Gastrocnemius medialis (tissue), 4 donors: ENCODE measurements around the gene MAOA. TPM values are rescaled to one million over a fixed set of nuclear protein-coding genes. Genes with fewer than 3 reads are reported as not detected.

Experiments used
- ATAC-seq, 2 donors: fragments of 150-250 bp; one replicate each; pipeline ENCODE4 v1.9.1; 2016
- DNase-seq, 2 donors: peaks; one replicate each; pipeline ENCODE4 v3.0.0-alpha.2; 2019
- H3K27ac ChIP-seq, 4 donors: fragments of 200-600 bp; sonication (generic); 1 replicate in 1 of 4; 2 replicates in 3 of 4; pipeline ENCODE4 v1.5.1; 2016 to 2018; ENCODE audit warnings: mild to moderate bottlenecking in 2 of 4, moderate library complexity in 1 of 4
- H3K27me3 ChIP-seq, 3 donors: fragments of 200-600 bp; sonication (generic) in 2 of 3; 1 replicate in 1 of 3; 2 replicates in 2 of 3; pipeline versions ENCODE4 v1.5.1 to v1.6.0; 2016 to 2019; ENCODE audit warnings: mild to moderate bottlenecking in 1 of 3, moderate library complexity in 1 of 3
- H3K36me3 ChIP-seq, 2 donors: fragments of 200-600 bp; sonication (generic) in 1 of 2; one replicate each; pipeline ENCODE4 v1.5.1; 2017 to 2018
- H3K4me1 ChIP-seq, 2 donors: fragments of 200-600 bp; sonication (generic) in 1 of 2; one replicate each; pipeline ENCODE4 v1.5.1; 2016 to 2017; ENCODE audit warnings: mild to moderate bottlenecking in 2 of 2
- H3K4me3 ChIP-seq, 4 donors: fragments of 200-600 bp; sonication (generic) in 3 of 4; 1 replicate in 1 of 4; 2 replicates in 3 of 4; pipeline ENCODE4 v1.5.1; 2016 to 2019; ENCODE audit warnings: mild to moderate bottlenecking in 2 of 4
- H3K9me3 ChIP-seq, 3 donors: fragments of 200-600 bp; sonication (generic) in 2 of 3; 1 replicate in 1 of 3; 2 replicates in 2 of 3; pipeline ENCODE4 v1.5.1; 2016 to 2019
- CTCF ChIP-seq, 5 experiments: fragments of 450-650 bp in 3 of 5; fragments of 200-600 bp in 2 of 5; sonication (generic) in 2 of 5; IDR thresholded peaks in 4 of 5; conservative IDR thresholded peaks in 1 of 5; 1 replicate in 4 of 5; 2 replicates in 1 of 5; pipeline ENCODE4 v1.5.1; 2016 to 2019; ENCODE audit warnings: antibody characterized with exemption in 5 of 5, mild to moderate bottlenecking in 3 of 5, moderate library complexity in 3 of 5
- POLR2A ChIP-seq, 2 donors: fragments of 450-650 bp; IDR thresholded peaks; one replicate each; pipeline ENCODE4 v1.6.1; 2017; ENCODE audit warnings: antibody characterized with exemption in 2 of 2, mild to moderate bottlenecking in 2 of 2, moderate library complexity in 2 of 2
- in situ Hi-C, 4 donors: fragments of 200-750 bp; cut with MboI; loops; one replicate each; pipeline versions ENCODE4 v1.15.0 to v1.8.0; 2017; ENCODE audit warnings: low sequenced_read_pairs in 4 of 4
- intact Hi-C: fragments of 100-400 bp; cut with DNase I; formaldehyde crosslinking; loops from one replicate; pipeline ENCODE4 v1.15.1; 2023; ENCODE audit warnings: low total_unique reads
- total RNA-seq, 4 donors: library from RNA; depleted of rRNA; stranded (reverse); fragments of >200 nt; gene quantifications; one replicate each; pipeline versions ENCODE4 v1.1.0 to v1.2.3, GENCODE V29; 2016

The MAOA gene
- total RNA-seq, 4 donors from 2014 or later: 25.2 to 244 (median 109) TPM

- Histone ChIP-seq H3K36me3 (no peaks in the 10 kb centered on the region), H3K27me3 (no peaks in the 10 kb centered on the region), H3K4me3 (no peak overlapping the region), H3K4me1 (no peaks in the 10 kb centered on the region), H3K9me3 (no peaks in the 10 kb centered on the region), H3K27ac (no peak overlapping the region)
- TF ChIP-seq POLR2A (IDR thresholded peaks at IDR 0.05): no peak
- no peak for TF ChIP-seq CTCF (IDR thresholded peaks at IDR 0.05 in 4 of 5, conservative IDR thresholded peaks at IDR 0.05 in 1 of 5)
- in situ Hi-C loops (loop anchor here (10.0 to 25.0 kb wide), 3 partner anchors 191 to 1969 kb away; no protein-coding TSS in a partner anchor), intact Hi-C loops (no loop called here)
- ATAC-seq (no peak), DNase-seq (no peak)
These were observed 100.0 kb downstream of the MAOA start for GRCh38 chrX:43756076-43756475.

GRCh38 chrX:43758044-43758443, 101.9 kb downstream of the MAOA start:
- Histone ChIP-seq H3K9me3 (no peaks in the 10 kb centered on the region), H3K4me1 (no peaks in the 10 kb centered on the region), H3K4me3 (no peak overlapping the region), H3K27me3 (no peaks in the 10 kb centered on the region), H3K36me3 (no peaks in the 10 kb centered on the region), H3K27ac (no peak overlapping the region)
- no peak for TF ChIP-seq POLR2A (IDR thresholded peaks at IDR 0.05)
- TF ChIP-seq CTCF (IDR thresholded peaks at IDR 0.05 in 4 of 5, conservative IDR thresholded peaks at IDR 0.05 in 1 of 5): no peak
- in situ Hi-C loops: loop anchor here (10.0 to 25.0 kb wide), 3 partner anchors 193 to 1971 kb away; no protein-coding TSS in a partner anchor
- ATAC-seq (no peak), DNase-seq (no peak)
- intact Hi-C loops: no loop called here

GRCh38 chrX:43785930-43786591, 130.0 kb downstream of the MAOA start:
- H3K9me3 ChIP-seq: no peaks in the 10 kb centered on the region
- intact Hi-C loops: no loop called here
- in situ Hi-C loops: no loop called here
- no peak for TF ChIP-seq POLR2A (IDR thresholded peaks at IDR 0.05)
- no peak for TF ChIP-seq CTCF (IDR thresholded peaks at IDR 0.05 in 4 of 5, conservative IDR thresholded peaks at IDR 0.05 in 1 of 5)
- H3K36me3 ChIP-seq: no peaks in the 10 kb centered on the region
- no peaks in the 10 kb centered on the region for H3K27me3 ChIP-seq
- DNase-seq: no peak
- no peak for ATAC-seq
- no peaks in the 10 kb centered on the region for H3K4me1 ChIP-seq
- no peak overlapping the region for H3K27ac ChIP-seq
- no peak overlapping the region for H3K4me3 ChIP-seq

Other genes starting within 250 kb of the MAOA start
- gene MAOB, start 226.2 kb downstream of the MAOA start, total RNA-seq: 10 to 100 TPM in 3 of 4 donors, 1 to 10 TPM in 1; 7.8 to 34.5 (median 29.3) TPM